Stimulated activated naive CD8-positive, alpha-beta T cell treated with anti-CD3 and anti-CD28 coated beads, Interleukin-15, Interleukin-2, amounts not matched to agents 100 U/mL and 50 U/mL, for 24 hours (primary cell): ENCODE results near the gene EHD1.

Experiments used
- ATAC-seq: fragments of 150-1000 bp; cut with Tn5 transposase; one replicate; pipeline ENCODE4 v1.10.0; 2021
- DNase-seq: peaks from one replicate; pipeline ENCODE4 v3.0.0; 2021

Gene EHD1

GRCh38 chr11:64909653-64910343 lies 31.4 kb upstream of the EHD1 start:
- DNase-seq (no peak), ATAC-seq (no peak)

GRCh38 chr11:64908766-64909165 lies 30.3 kb upstream of the EHD1 start:
- ATAC-seq (no peak), DNase-seq (no peak)

- DNase-seq (no peak), ATAC-seq (no peak)
Observed at GRCh38 chr11:64906314-64906635, 27.9 kb upstream of the EHD1 start.

GRCh38 chr11:64905516-64906313 lies 27.3 kb upstream of the EHD1 start:
- ATAC-seq = no peak
- no peak for DNase-seq

- DNase-seq (no peak), ATAC-seq (no peak)
Observed at GRCh38 chr11:64903291-64903833, 24.9 kb upstream of the EHD1 start.

- DNase-seq (no peak), ATAC-seq (no peak)
Observed at GRCh38 chr11:64902102-64902900, 23.9 kb upstream of the EHD1 start.

- no peak for ATAC-seq
- no peak for DNase-seq
Observed at GRCh38 chr11:64900774-64901173, 22.4 kb upstream of the EHD1 start.

GRCh38 chr11:64900263-64900678 lies 21.9 kb upstream of the EHD1 start:
- peak; percentile 62 for DNase-seq

GRCh38 chr11:64898541-64898940 lies 20.1 kb upstream of the EHD1 start:
- ATAC-seq (no peak), DNase-seq (no peak)

More at GRCh38 chr11:64900263-64900678, 21.9 kb upstream of the EHD1 start:
- ATAC-seq = peak; percentile 97

- DNase-seq = no peak
- no peak for ATAC-seq
Observed at GRCh38 chr11:64898076-64898445, 19.6 kb upstream of the EHD1 start.

- no peak for ATAC-seq
- DNase-seq = no peak
Observed at GRCh38 chr11:64897381-64898075, 19.1 kb upstream of the EHD1 start.

- ATAC-seq = no peak
Observed at GRCh38 chr11:64896448-64897022, 18.1 kb upstream of the EHD1 start.

GRCh38 chr11:64894812-64895452 lies 16.5 kb upstream of the EHD1 start:
- ATAC-seq = no peak

More at GRCh38 chr11:64896448-64897022, 18.1 kb upstream of the EHD1 start:
- no peak for DNase-seq

GRCh38 chr11:64894070-64894811 lies 15.8 kb upstream of the EHD1 start:
- ATAC-seq = peak; percentile 94

More at GRCh38 chr11:64894812-64895452, 16.5 kb upstream of the EHD1 start:
- no peak for DNase-seq

GRCh38 chr11:64893194-64894069 lies 15.0 kb upstream of the EHD1 start:
- ATAC-seq (no peak), DNase-seq (no peak)

More at GRCh38 chr11:64894070-64894811, 15.8 kb upstream of the EHD1 start:
- peak; percentile 98 for DNase-seq

GRCh38 chr11:64892838-64893193 lies 14.4 kb upstream of the EHD1 start:
- no peak for ATAC-seq
- no peak for DNase-seq

GRCh38 chr11:64892411-64892831 lies 14.0 kb upstream of the EHD1 start:
- DNase-seq (no peak), ATAC-seq (no peak)

GRCh38 chr11:64891880-64892279 lies 13.5 kb upstream of the EHD1 start:
- DNase-seq (no peak), ATAC-seq (no peak)

- ATAC-seq (no peak), DNase-seq (no peak)
Observed at GRCh38 chr11:64891215-64891848, 12.9 kb upstream of the EHD1 start.
